ENCODE data around the gene DGKH.

DNA sequence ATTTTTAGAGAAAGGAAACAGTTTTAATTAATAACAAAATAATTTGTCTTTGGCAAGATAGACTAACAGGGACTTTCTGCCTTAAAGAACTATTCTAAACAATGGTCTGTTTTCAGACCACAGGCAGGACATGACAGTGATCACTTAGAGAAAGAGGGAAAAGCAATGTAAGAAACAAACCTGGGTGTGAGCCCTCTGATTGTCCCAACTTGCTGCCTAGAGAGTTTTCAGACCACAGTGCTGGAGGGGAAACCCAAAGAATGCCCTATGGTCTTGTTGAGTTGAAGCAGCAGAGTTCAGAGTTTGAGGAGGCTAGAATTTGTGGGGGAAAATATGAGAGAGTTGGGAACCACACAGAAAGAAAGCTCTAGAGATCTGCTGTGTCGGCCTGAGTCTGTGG lies 38.1 kb downstream of the DGKH start:
- TF ChIP-seq, protein P1, sequence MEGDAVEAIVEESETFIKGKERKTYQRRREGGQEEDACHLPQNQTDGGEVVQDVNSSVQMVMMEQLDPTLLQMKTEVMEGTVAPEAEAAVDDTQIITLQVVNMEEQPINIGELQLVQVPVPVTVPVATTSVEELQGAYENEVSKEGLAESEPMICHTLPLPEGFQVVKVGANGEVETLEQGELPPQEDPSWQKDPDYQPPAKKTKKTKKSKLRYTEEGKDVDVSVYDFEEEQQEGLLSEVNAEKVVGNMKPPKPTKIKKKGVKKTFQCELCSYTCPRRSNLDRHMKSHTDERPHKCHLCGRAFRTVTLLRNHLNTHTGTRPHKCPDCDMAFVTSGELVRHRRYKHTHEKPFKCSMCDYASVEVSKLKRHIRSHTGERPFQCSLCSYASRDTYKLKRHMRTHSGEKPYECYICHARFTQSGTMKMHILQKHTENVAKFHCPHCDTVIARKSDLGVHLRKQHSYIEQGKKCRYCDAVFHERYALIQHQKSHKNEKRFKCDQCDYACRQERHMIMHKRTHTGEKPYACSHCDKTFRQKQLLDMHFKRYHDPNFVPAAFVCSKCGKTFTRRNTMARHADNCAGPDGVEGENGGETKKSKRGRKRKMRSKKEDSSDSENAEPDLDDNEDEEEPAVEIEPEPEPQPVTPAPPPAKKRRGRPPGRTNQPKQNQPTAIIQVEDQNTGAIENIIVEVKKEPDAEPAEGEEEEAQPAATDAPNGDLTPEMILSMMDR (IDR thresholded peaks at IDR 0.05): no peak
- no peak for TF ChIP-seq POLR2A (IDR thresholded peaks at IDR 0.05)
